HG03039 (cell line): ENCODE results near the gene MBTPS1.

ENCODE experiments used
- ATAC-seq: cut with Tn5 transposase; IDR thresholded peaks from one replicate; pipeline ENCODE4 v1.9.1; 2021; ENCODE audit warnings: mild to moderate bottlenecking, moderate library complexity; ENCODE audit not compliant: unreplicated experiment

MBTPS1 gene

GRCh38 chr16:84013787-84014569 lies 102.8 kb downstream of the MBTPS1 start:
- peak; percentile 67 for ATAC-seq

- no peak for ATAC-seq
Measured at GRCh38 chr16:84009282-84009681, 107.5 kb downstream of the MBTPS1 start.

- ATAC-seq = no peak
Measured at GRCh38 chr16:84007965-84008364, 108.8 kb downstream of the MBTPS1 start.

- ATAC-seq = no peak
Measured at GRCh38 chr16:84007520-84007919, 109.2 kb downstream of the MBTPS1 start.

- ATAC-seq = no peak
Measured at GRCh38 chr16:84005391-84005790, 111.4 kb downstream of the MBTPS1 start.

GRCh38 chr16:84004442-84004841 lies 112.3 kb downstream of the MBTPS1 start:
- no peak for ATAC-seq
